Neuronal stem cell (in vitro differentiated cells): ENCODE measurements around the gene ART4.
A peak's percentile ranks its signal among the peaks of the same experiment; 100 is the strongest.

Experiments
- DNase-seq: peaks from one replicate; pipeline ENCODE4 v3.0.0-alpha.2; 2013; ENCODE audit warnings: low spot score
- H2AFZ ChIP-seq: one replicate; pipeline ENCODE4 v1.6.1; 2013; ENCODE audit warnings: mild to moderate bottlenecking, low read length, inconsistent platforms
- H2AK5ac ChIP-seq: 2 replicates; pipeline ENCODE4 v1.6.1; 2013; ENCODE audit warnings: low read depth, mild to moderate bottlenecking, inconsistent platforms, low read length, moderate library complexity, mixed read lengths
- H2BK120ac ChIP-seq: 2 replicates; pipeline ENCODE4 v1.6.1; 2013; ENCODE audit warnings: low read depth, mild to moderate bottlenecking, inconsistent platforms, low read length, moderate library complexity, mixed read lengths
- H2BK12ac ChIP-seq: one replicate; pipeline ENCODE4 v1.6.1; 2013; ENCODE audit warnings: low read length, inconsistent platforms
- H2BK15ac ChIP-seq: 2 replicates; pipeline ENCODE4 v1.6.1; 2013; ENCODE audit warnings: mild to moderate bottlenecking, low read length, inconsistent platforms, mixed read lengths
- H2BK5ac ChIP-seq: one replicate; pipeline ENCODE4 v1.6.1; 2013; ENCODE audit warnings: inconsistent platforms, mild to moderate bottlenecking, low read length, moderate library complexity
- H3K14ac ChIP-seq: one replicate; pipeline ENCODE4 v1.6.1; 2013; ENCODE audit warnings: low read length, inconsistent platforms
- H3K18ac ChIP-seq: 2 replicates; pipeline ENCODE4 v1.6.1; 2013; ENCODE audit warnings: low read length, inconsistent platforms
- H3K23ac ChIP-seq: 2 replicates; pipeline ENCODE4 v1.6.1; 2013; ENCODE audit warnings: low read depth, mild to moderate bottlenecking, mixed read lengths, low read length, inconsistent platforms; ENCODE audit not compliant: poor library complexity
- H3K27ac ChIP-seq: replicated peaks from 3 replicates; pipeline ENCODE4 v1.5.1; 2013; ENCODE audit warnings: low read length, inconsistent platforms
- H3K27me3 ChIP-seq, 3 experiments: 2 replicates each; pipeline ENCODE4 v1.6.1; 2013; ENCODE audit warnings: low read length in 3 of 3, mild to moderate bottlenecking in 2 of 3, inconsistent platforms in 1 of 3, low read depth in 1 of 3, mixed read lengths in 1 of 3, moderate library complexity in 1 of 3; ENCODE audit not compliant: control insufficient read depth in 3 of 3, insufficient read depth in 3 of 3
- H3K36me3 ChIP-seq, 2 donors: replicated peaks in 1 of 2; 2 replicates each; pipeline ENCODE4 v1.6.1; 2013; ENCODE audit warnings: low read length in 2 of 2; ENCODE audit not compliant: control insufficient read depth in 2 of 2, insufficient read depth in 2 of 2
- H3K4ac ChIP-seq: 2 replicates; pipeline ENCODE4 v1.6.1; 2013; ENCODE audit warnings: inconsistent platforms, mild to moderate bottlenecking, low read length, moderate library complexity
- H3K4me1 ChIP-seq, 2 donors: 1 replicate in 1 of 2; 2 replicates in 1 of 2; pipeline ENCODE4 v1.6.1; 2013; ENCODE audit warnings: low read length in 2 of 2, low read depth in 1 of 2; ENCODE audit not compliant: control insufficient read depth in 2 of 2, insufficient read depth in 1 of 2
- H3K4me2 ChIP-seq: one replicate; pipeline ENCODE4 v1.6.1; 2013; ENCODE audit warnings: mild to moderate bottlenecking, low read length, inconsistent platforms; ENCODE audit not compliant: insufficient read depth, poor library complexity, severe bottlenecking
- H3K4me3 ChIP-seq, 2 donors: 2 replicates each; pipeline ENCODE4 v1.5.1; 2013; ENCODE audit warnings: low read length in 2 of 2, mild to moderate bottlenecking in 2 of 2, inconsistent platforms in 1 of 2, moderate library complexity in 1 of 2
- H3K79me1 ChIP-seq: one replicate; pipeline ENCODE4 v1.6.1; 2013; ENCODE audit warnings: low read depth, mild to moderate bottlenecking, inconsistent platforms, low read length, moderate library complexity
- H3K9ac ChIP-seq: one replicate; pipeline ENCODE4 v1.6.1; 2013; ENCODE audit warnings: mild to moderate bottlenecking, low read depth, low read length, inconsistent platforms; ENCODE audit not compliant: poor library complexity
- H3K9me3 ChIP-seq, 2 donors: replicated peaks in 1 of 2; 2 replicates each; pipeline versions ENCODE3 to v1.6.1; 2013; ENCODE audit warnings: low read length in 2 of 2, mild to moderate bottlenecking in 2 of 2, inconsistent platforms in 1 of 2, low read depth in 1 of 2, mixed read lengths in 1 of 2, moderate library complexity in 1 of 2; ENCODE audit not compliant: control insufficient read depth in 2 of 2, insufficient read depth in 1 of 2
- H4K8ac ChIP-seq: one replicate; pipeline ENCODE4 v1.6.1; 2013; ENCODE audit warnings: low read depth, mild to moderate bottlenecking, inconsistent platforms, low read length, moderate library complexity
- H4K91ac ChIP-seq: one replicate; pipeline ENCODE4 v1.6.1; 2013; ENCODE audit warnings: low read length, low read depth, mild to moderate bottlenecking, inconsistent platforms; ENCODE audit not compliant: poor library complexity
- WGBS, 2 donors: extraction: QIAGEN DNeasy Blood & Tissue Kit; methylation state at CpG; one replicate each; pipeline ENCODE4 v1.1.7; 2013; ENCODE audit warnings: missing lambda C conversion rate in 2 of 2, mixed read lengths in 1 of 2; ENCODE audit not compliant: insufficient read length in 2 of 2, insufficient replicate concordance in 1 of 2; ENCODE audit errors: extremely low coverage in 2 of 2; 5-methylcytosine and 5-hydroxymethylcytosine counted together

Gene ART4

GRCh38 chr12:14803830-14804160 lies 39.5 kb downstream of the ART4 start:
- Histone ChIP-seq H3K23ac (no peak overlapping the region), H3K9me3 (no peaks in the 10 kb centered on the region), H2BK12ac (no peak overlapping the region), H4K8ac (no peak overlapping the region), H3K4me2 (peak overlapping the region; percentile 58), H2BK120ac (no peak overlapping the region), H3K27me3 (no peaks in the 10 kb centered on the region), H3K9ac (no peak overlapping the region), H3K4me3 (peak overlapping the region; percentile 80 to 82), H2AFZ (peak overlapping the region; percentile 78), H3K4me1 (peaks cover 1 to 7% of the 10 kb centered on the region in 2 donors), H3K27ac (peak overlapping the region; percentile 44), H2AK5ac (no peak overlapping the region), H3K36me3 (peaks cover 2 to 27% of the 10 kb centered on the region in 2 donors), H3K18ac (no peak overlapping the region), H4K91ac (no peak overlapping the region), H2BK5ac (no peak overlapping the region), H3K4ac (no peak overlapping the region), H2BK15ac (no peak overlapping the region), H3K14ac (no peak overlapping the region), H3K79me1 (peaks cover 3% of the 10 kb centered on the region)
- DNase-seq: no peak
- 80% methylated on average over 2 of the region's 12 CpGs; no CpG with 5 or more reads in 1 of the 2 donors for WGBS, 2 donors

- Histone ChIP-seq H3K4me2 (peak within 1 kb of the TSS; percentile 58), H3K79me1 (peaks cover 3% of the 10 kb centered on the region), H3K18ac (peak within 1 kb of the TSS; percentile 73), H2AK5ac (peak within 1 kb of the TSS; percentile 56), H3K27ac (peak within 1 kb of the TSS; percentile 44), H3K36me3 (peaks cover 4 to 33% of the 10 kb centered on the region in 2 donors), H2BK12ac (no peak within 1 kb of the TSS), H3K9ac (peak within 1 kb of the TSS; percentile 95), H2BK15ac (no peak within 1 kb of the TSS), H2BK120ac (no peak within 1 kb of the TSS), H3K23ac (no peak within 1 kb of the TSS), H2AFZ (peak within 1 kb of the TSS; percentile 86), H2BK5ac (peak within 1 kb of the TSS; percentile 72), H3K4me1 (peaks cover 1 to 7% of the 10 kb centered on the region in 2 donors), H3K4me3 (peak within 1 kb of the TSS; percentile 82 to 90), H4K8ac (no peak within 1 kb of the TSS), H3K27me3 (no peaks in the 10 kb centered on the region), H4K91ac (peak within 1 kb of the TSS; percentile 49), H3K9me3 (no peaks in the 10 kb centered on the region), H3K4ac (no peak within 1 kb of the TSS), H3K14ac (no peak within 1 kb of the TSS)
- DNase-seq: peak; percentile 96
- WGBS, 2 donors: no CpG with 5 or more reads among the region's 50 CpGs
Measured at GRCh38 chr12:14803011-14803829, 40.1 kb downstream of the ART4 start, which contains the start of the genes C12orf60 and WBP11. TSS of gene C12orf60 (plus strand) at chr12:14803670. CDS start at chr12:14822936, 19,266 bp downstream. TSS of gene WBP11 (minus strand) at chr12:14803478. CDS start at chr12:14801383, 2,095 bp downstream.

DNA sequence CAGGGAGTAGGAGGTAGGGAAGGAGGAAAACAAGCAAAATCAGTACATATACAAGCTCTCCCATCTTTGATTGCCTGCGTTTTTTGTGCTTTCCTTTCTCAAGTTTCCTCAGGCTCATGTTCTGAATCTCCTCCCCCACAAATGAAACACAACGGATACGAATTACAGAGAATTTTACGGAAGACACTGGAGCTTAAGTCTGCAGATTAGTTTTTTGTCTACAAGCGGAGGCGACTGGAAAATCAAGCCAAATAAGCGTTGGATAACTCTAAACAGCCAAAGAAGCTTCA lies 40.7 kb downstream of the ART4 start:
- H4K91ac ChIP-seq: no peak overlapping the region
- no peaks in the 10 kb centered on the region for H3K27me3 ChIP-seq
- H2BK120ac ChIP-seq: no peak overlapping the region
- DNase-seq: no peak
- peak overlapping the region; percentile 95 for H3K9ac ChIP-seq
- H3K4ac ChIP-seq: no peak overlapping the region
- H3K36me3 ChIP-seq: peaks cover 6 to 38% of the 10 kb centered on the region in 2 donors
- no peaks in the 10 kb centered on the region for H3K9me3 ChIP-seq
- H3K18ac ChIP-seq: peak overlapping the region; percentile 73
- no peak overlapping the region for H3K23ac ChIP-seq
- H2BK15ac ChIP-seq: no peak overlapping the region
- no CpG with 5 or more reads among the region's 7 CpGs for WGBS, 2 donors
- H3K14ac ChIP-seq: no peak overlapping the region
- no peak overlapping the region for H3K27ac ChIP-seq
- peak overlapping the region; percentile 72 for H2BK5ac ChIP-seq
- peaks cover 1 to 7% of the 10 kb centered on the region in 2 donors for H3K4me1 ChIP-seq
- H2AFZ ChIP-seq: peak overlapping the region; percentile 86
- H3K4me2 ChIP-seq: peak overlapping the region; percentile 41
- H3K79me1 ChIP-seq: peaks cover 3% of the 10 kb centered on the region
- no peak overlapping the region for H4K8ac ChIP-seq
- no peak overlapping the region for H2AK5ac ChIP-seq
- H2BK12ac ChIP-seq: no peak overlapping the region
- H3K4me3 ChIP-seq: peak overlapping the region; percentile 82 to 90

DNA sequence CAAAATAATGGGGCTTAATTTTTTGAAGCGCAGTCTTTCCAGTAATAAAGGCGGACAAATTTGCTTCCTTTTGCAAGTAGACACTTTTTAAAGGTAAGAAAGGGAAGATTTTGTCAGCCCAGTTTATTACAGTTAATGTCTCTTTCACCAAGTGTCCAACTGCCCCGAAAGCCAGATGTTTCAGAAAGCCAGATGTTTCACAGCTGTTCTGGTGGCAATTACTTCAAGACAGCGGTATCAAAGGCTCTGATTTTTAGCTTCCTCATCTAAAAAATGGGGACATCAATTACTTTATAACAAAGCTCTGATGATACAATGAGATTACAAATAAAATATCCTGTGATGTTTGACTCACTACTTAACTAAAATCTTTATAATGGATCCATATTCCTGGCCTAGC lies 41.1 kb downstream of the ART4 start:
- Histone ChIP-seq H3K4me1 (peaks cover 1 to 7% of the 10 kb centered on the region in 2 donors), H3K27ac (no peak overlapping the region), H3K9me3 (no peaks in the 10 kb centered on the region), H3K79me1 (peaks cover 3% of the 10 kb centered on the region), H2BK5ac (no peak overlapping the region), H3K4me3 (peak overlapping the region in 1 of 2 donors; percentile 82), H3K36me3 (peaks cover 8 to 43% of the 10 kb centered on the region in 2 donors), H3K4me2 (peak overlapping the region; percentile 41), H3K18ac (no peak overlapping the region), H2AFZ (no peak overlapping the region), H3K14ac (no peak overlapping the region), H2BK120ac (no peak overlapping the region), H4K8ac (no peak overlapping the region), H4K91ac (no peak overlapping the region), H3K4ac (no peak overlapping the region), H3K9ac (no peak overlapping the region), H2AK5ac (no peak overlapping the region), H2BK15ac (no peak overlapping the region), H3K23ac (no peak overlapping the region), H2BK12ac (no peak overlapping the region), H3K27me3 (no peaks in the 10 kb centered on the region)
- no peak for DNase-seq
- no CpG with 5 or more reads among the region's 4 CpGs for WGBS, 2 donors
